Measurements from ENCODE around the gene ZSWIM9.

The ZSWIM9 gene

DNA sequence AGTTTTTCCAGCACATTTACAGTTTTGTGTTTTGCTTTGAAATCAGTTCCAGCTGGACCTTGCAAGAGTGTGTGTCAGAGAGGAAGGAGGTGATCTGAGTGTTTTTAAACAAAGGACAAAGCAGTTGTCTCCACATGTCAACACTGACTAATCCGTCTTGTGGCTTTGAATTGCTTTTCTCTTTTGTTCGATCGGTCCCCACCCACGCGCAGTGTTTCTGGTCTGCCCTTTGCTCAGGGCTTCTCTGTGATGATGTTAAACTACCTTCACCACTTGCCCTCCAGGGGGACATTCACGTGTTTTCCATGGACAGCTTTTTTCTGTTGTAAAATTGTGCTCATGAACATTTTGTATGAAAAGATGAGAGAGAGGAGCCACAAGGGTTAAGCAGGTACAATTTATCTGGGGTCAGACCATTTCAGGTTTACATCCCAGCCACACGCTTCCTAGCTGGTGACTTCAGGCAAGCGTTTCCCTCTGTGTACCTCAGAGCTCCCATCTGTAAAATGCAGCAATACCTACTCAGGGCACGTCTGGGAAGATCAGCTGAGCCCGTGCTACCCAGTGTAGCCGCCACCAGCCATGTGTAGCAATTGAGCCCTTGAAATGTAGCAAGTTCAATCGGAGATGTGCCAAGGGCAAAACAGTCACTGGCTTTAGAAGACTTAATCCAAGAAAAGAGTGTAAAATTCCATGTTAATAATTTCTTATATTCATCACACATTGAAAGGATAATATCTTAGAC is 46.4 kb upstream of the ZSWIM9 start:
- TF ChIP-seq REST (IDR thresholded peaks at IDR 0.05; ENCODE audit: insufficient read depth in 1 of 2, low read depth in 2 of 2, low read length in 2 of 2) (no peak), FOXP2 (optimal IDR thresholded peaks at IDR 0.05; ENCODE audit: borderline replicate concordance, extremely low read depth, extremely low read length, insufficient read depth) (peak; percentile 85)

DNA sequence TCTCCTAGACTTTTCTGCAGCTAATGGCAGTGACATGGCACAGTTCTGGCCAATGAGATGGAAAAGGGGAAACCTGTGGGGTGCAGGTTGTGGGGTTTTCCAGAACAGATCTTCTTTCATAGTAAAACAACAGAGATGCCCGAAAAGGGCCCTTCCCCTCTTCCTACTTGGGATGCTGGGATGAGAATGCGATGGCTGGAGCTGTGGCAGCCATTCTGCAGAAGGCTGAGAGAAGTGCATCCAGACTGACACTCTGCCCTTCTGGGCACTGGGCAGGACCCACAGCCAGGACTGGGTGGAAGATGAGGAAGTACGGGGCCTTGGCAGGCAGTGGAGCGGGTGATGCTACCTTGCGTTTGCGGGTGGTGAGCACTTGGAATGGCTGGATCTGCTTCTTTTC is 42.9 kb upstream of the ZSWIM9 start:
- TF ChIP-seq POLR2AphosphoS5 (IDR thresholded peaks at IDR 0.05; ENCODE audit: low read depth, low read length) (no peak), TAF1 (IDR thresholded peaks at IDR 0.05; ENCODE audit: borderline replicate concordance, insufficient read depth, low read length) (no peak), SIN3A (IDR thresholded peaks at IDR 0.05; ENCODE audit: borderline replicate concordance, insufficient read depth, low read length) (no peak), FOXP2 (optimal IDR thresholded peaks at IDR 0.05; ENCODE audit: borderline replicate concordance, extremely low read depth, extremely low read length, insufficient read depth) (no peak), REST (IDR thresholded peaks at IDR 0.05; ENCODE audit: insufficient read depth in 1 of 2, low read depth in 2 of 2, low read length in 2 of 2) (no peak)

GRCh38 chr19:48133094-48133493 is 37.4 kb upstream of the ZSWIM9 start:
- TF ChIP-seq FOXP2 (optimal IDR thresholded peaks at IDR 0.05; ENCODE audit: borderline replicate concordance, extremely low read depth, extremely low read length, insufficient read depth) (no peak), SIN3A (IDR thresholded peaks at IDR 0.05; ENCODE audit: borderline replicate concordance, insufficient read depth, low read length) (no peak), TAF1 (IDR thresholded peaks at IDR 0.05; ENCODE audit: borderline replicate concordance, insufficient read depth, low read length) (no peak), REST (IDR thresholded peaks at IDR 0.05; ENCODE audit: insufficient read depth in 1 of 2, low read depth in 2 of 2, low read length in 2 of 2) (no peak), POLR2AphosphoS5 (IDR thresholded peaks at IDR 0.05; ENCODE audit: low read depth, low read length) (no peak)

DNA sequence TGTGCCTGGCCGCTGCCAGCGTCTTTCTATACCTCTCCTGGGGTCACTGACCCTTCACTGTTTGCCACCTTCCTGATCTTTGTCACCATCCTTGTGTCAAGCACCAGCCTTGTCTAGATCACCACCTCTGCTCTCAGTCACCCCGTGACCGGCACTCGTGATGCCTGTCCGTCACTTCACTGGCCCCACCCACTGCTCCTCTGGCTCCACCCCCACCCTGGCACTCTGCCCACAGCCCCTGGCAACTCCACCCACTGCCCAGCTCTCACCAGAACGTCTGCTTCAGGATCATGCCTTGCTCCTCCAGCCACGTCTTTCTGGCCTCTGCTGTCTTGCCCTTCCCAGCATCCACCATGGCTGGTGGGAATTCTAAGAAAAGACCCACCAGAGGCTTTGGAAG is 35.1 kb upstream of the ZSWIM9 start:
- no peak for TF ChIP-seq REST (IDR thresholded peaks at IDR 0.05; ENCODE audit: insufficient read depth in 1 of 2, low read depth in 2 of 2, low read length in 2 of 2)
- TF ChIP-seq FOXP2 (optimal IDR thresholded peaks at IDR 0.05; ENCODE audit: borderline replicate concordance, extremely low read depth, extremely low read length, insufficient read depth) = no peak
- TF ChIP-seq POLR2AphosphoS5 (IDR thresholded peaks at IDR 0.05; ENCODE audit: low read depth, low read length) = no peak
- TF ChIP-seq SIN3A (IDR thresholded peaks at IDR 0.05; ENCODE audit: borderline replicate concordance, insufficient read depth, low read length) = no peak
- TF ChIP-seq TAF1 (IDR thresholded peaks at IDR 0.05; ENCODE audit: borderline replicate concordance, insufficient read depth, low read length) = no peak

DNA sequence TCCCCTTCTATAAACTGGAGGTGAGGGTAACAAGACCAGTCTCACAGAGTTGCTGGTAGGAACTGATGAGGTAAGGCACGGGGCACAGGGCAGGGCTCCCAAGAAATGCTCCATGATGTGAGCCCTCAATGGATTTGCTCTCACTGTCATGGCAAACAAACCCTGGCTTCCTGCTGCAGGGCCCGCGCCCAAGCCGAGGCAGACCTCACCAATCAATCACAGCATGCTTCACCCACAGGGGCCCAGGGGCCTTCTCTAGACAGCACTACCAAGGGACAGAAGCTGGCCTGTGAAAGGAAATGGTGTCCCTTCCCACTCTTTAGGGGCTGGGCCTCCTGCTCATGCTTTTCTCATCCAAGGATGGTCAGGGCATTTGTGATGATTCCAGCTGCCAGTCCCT is 33.9 kb upstream of the ZSWIM9 start:
- TF ChIP-seq TAF1 (IDR thresholded peaks at IDR 0.05; ENCODE audit: borderline replicate concordance, insufficient read depth, low read length) (no peak), POLR2AphosphoS5 (IDR thresholded peaks at IDR 0.05; ENCODE audit: low read depth, low read length) (no peak), FOXP2 (optimal IDR thresholded peaks at IDR 0.05; ENCODE audit: borderline replicate concordance, extremely low read depth, extremely low read length, insufficient read depth) (no peak), REST (IDR thresholded peaks at IDR 0.05; ENCODE audit: insufficient read depth in 1 of 2, low read depth in 2 of 2, low read length in 2 of 2) (no peak)

Measured in PFSK-1 (cell line).